Tibial nerve (tissue), 4 donors: ENCODE measurements around the gene KCNQ4. TPM values are rescaled to one million over a fixed set of nuclear protein-coding genes. Genes with fewer than 3 reads are reported as not detected.

Experiments
- DNase-seq, 2 donors: peaks; one replicate each; pipeline ENCODE4 v3.0.0-alpha.2; 2019; ENCODE audit warnings: low spot score in 2 of 2
- H3K27ac ChIP-seq, 4 donors: fragments of 200-600 bp; sonication (generic) in 3 of 4; one replicate each; pipeline ENCODE4 v1.5.1; 2017 to 2019; ENCODE audit warnings: mild to moderate bottlenecking in 1 of 4
- H3K27me3 ChIP-seq, 2 donors: fragments of 200-600 bp; sonication (generic) in 1 of 2; one replicate each; pipeline versions ENCODE4 v1.5.1 to v1.6.0; 2017 to 2019
- H3K36me3 ChIP-seq, 3 donors: fragments of 200-600 bp; sonication (generic); one replicate each; pipeline ENCODE4 v1.5.1; 2018 to 2019
- H3K4me1 ChIP-seq, 4 donors: fragments of 200-600 bp; sonication (generic) in 3 of 4; one replicate each; pipeline ENCODE4 v1.5.1; 2017 to 2019
- H3K4me3 ChIP-seq, 4 donors: fragments of 200-600 bp; sonication (generic) in 3 of 4; one replicate each; pipeline ENCODE4 v1.5.1; 2017 to 2019; ENCODE audit warnings: mild to moderate bottlenecking in 1 of 4, moderate library complexity in 1 of 4
- H3K9me3 ChIP-seq, 4 donors: fragments of 200-600 bp; sonication (generic) in 3 of 4; one replicate each; pipeline ENCODE4 v1.5.1; 2017 to 2019
- CTCF ChIP-seq, 5 experiments: fragments of 200-600 bp in 3 of 5; fragments of 450-650 bp in 2 of 5; sonication (generic) in 3 of 5; IDR thresholded peaks; one replicate each; pipeline ENCODE4 v1.5.1; 2016 to 2019; ENCODE audit warnings: antibody characterized with exemption in 5 of 5, mild to moderate bottlenecking in 3 of 5, moderate library complexity in 2 of 5
- EP300 ChIP-seq, 2 donors: sonication (generic); formaldehyde crosslinking; IDR thresholded peaks; one replicate each; pipeline ENCODE4 v1.6.1; 2017; ENCODE audit warnings: antibody characterized with exemption in 2 of 2, mild to moderate bottlenecking in 1 of 2
- POLR2A ChIP-seq, 2 donors: fragments of 450-650 bp; IDR thresholded peaks; one replicate each; pipeline ENCODE4 v1.6.1; 2017; ENCODE audit warnings: antibody characterized with exemption in 2 of 2, mild to moderate bottlenecking in 2 of 2, moderate library complexity in 2 of 2
- whole genome bisulfite sequencing, 2 donors: methylation state at CpG; one replicate each; pipeline ENCODE4 v1.1.5; 2018; 5-methylcytosine and 5-hydroxymethylcytosine counted together
- total RNA-seq, 4 donors: library from RNA; depleted of rRNA; stranded (reverse); fragments of >200 nt; gene quantifications; one replicate each; pipeline ENCODE4 v1.1.0, GENCODE V29; 2016

The KCNQ4 gene
- total RNA-seq, 4 donors from 2014 or later: 0.22 to 2.1 (median 1.7) TPM

DNA sequence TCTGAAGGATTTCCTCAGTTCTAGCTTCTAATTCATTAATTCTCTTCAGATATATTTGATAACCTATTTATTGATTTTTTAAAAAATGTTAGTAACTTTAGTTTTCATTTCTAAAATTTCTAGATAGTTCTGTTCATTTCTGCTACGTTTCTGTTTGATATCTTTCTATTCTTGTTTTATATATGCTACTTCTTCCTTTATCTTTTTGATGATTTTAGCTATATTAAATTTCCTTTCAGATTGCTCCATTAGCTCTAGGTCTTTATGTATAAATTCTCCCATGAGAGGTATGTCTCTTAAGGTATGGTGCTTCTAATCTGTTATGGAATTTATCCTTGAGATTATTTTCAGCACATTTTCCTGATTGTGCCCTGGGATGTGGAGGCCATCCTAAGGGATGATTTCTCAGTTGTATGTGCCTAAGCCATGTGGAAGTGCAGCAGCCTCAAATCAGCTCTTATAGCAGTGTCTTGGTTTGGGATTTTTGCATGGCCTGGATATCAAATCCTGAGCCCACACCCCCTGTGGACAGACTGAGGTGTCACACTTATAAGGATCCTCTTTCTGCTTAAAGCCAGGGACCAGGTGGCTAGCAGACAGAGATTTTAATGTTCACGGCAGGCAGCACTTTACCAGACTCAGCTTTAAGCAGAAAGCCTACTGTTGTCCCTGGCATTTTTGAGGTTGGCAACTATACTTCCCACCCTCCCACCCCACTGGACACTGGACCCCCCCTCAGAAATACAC lies 6.2 kb upstream of the KCNQ4 start:
- peaks cover 0 to 5% (median 4%) of the 10 kb centered on the region in 4 donors for H3K4me1 ChIP-seq
- no peak overlapping the region for H3K27ac ChIP-seq
- 99 to 100% methylated on average over 2 of the region's 2 CpGs for WGBS, 2 donors
- no peak for DNase-seq
- peaks cover 0 to 18% (median 0%) of the 10 kb centered on the region in 4 donors for H3K9me3 ChIP-seq
- H3K36me3 ChIP-seq: peaks cover 0 to 33% (median 0%) of the 10 kb centered on the region in 3 donors
- H3K27me3 ChIP-seq: peaks cover 0 to 5% of the 10 kb centered on the region in 2 donors
- TF ChIP-seq EP300 (IDR thresholded peaks at IDR 0.05): no peak
- no peak for TF ChIP-seq CTCF (IDR thresholded peaks at IDR 0.05)
- no peak for TF ChIP-seq POLR2A (IDR thresholded peaks at IDR 0.05)
- no peak overlapping the region for H3K4me3 ChIP-seq

GRCh38 chr1:40780678-40781607 lies 2.6 kb upstream of the KCNQ4 start:
- Histone ChIP-seq H3K27ac (no peak overlapping the region), H3K36me3 (peaks cover 0 to 18% (median 0%) of the 10 kb centered on the region in 3 donors), H3K4me3 (no peak overlapping the region), H3K4me1 (peaks cover 0 to 25% (median 15%) of the 10 kb centered on the region in 4 donors), H3K9me3 (peaks cover 0 to 18% (median 0%) of the 10 kb centered on the region in 4 donors), H3K27me3 (peaks cover 0 to 14% of the 10 kb centered on the region in 2 donors)
- 67 to 82% methylated on average over 10 to 11 of the region's 11 CpGs for WGBS, 2 donors
- no peak for TF ChIP-seq POLR2A (IDR thresholded peaks at IDR 0.05)
- TF ChIP-seq CTCF (IDR thresholded peaks at IDR 0.05): no peak
- TF ChIP-seq EP300 (IDR thresholded peaks at IDR 0.05): no peak
- no peak for DNase-seq

DNA sequence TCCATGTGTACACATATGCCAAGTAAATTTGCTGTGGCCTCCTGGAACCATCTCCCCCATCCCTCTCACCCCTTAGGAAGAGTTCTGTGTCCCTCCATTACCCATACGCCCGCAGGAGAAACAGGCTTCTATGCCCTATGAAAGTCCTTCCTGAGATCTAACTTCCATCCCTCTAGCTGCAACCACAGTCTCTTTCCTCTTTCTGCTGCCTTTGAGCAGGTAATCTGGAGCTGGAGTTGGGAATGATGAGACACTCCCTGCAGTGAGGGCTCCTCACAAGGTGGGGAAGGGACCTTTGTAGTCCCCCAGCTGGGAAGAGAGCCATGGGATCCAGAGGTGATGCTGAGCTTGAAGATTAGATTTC lies 2.0 kb upstream of the KCNQ4 start:
- no peak overlapping the region for H3K27ac ChIP-seq
- 86 to 93% methylated on average over 2 of the region's 2 CpGs for WGBS, 2 donors
- no peak overlapping the region for H3K4me3 ChIP-seq
- no peak for TF ChIP-seq EP300 (IDR thresholded peaks at IDR 0.05)
- no peak for TF ChIP-seq POLR2A (IDR thresholded peaks at IDR 0.05)
- TF ChIP-seq CTCF (IDR thresholded peaks at IDR 0.05): no peak
- peaks cover 0 to 14% of the 10 kb centered on the region in 2 donors for H3K27me3 ChIP-seq
- H3K4me1 ChIP-seq: peaks cover 0 to 25% (median 15%) of the 10 kb centered on the region in 4 donors
- DNase-seq: no peak
- H3K9me3 ChIP-seq: peaks cover 0 to 12% (median 0%) of the 10 kb centered on the region in 4 donors
- peaks cover 0 to 12% (median 0%) of the 10 kb centered on the region in 3 donors for H3K36me3 ChIP-seq

DNA sequence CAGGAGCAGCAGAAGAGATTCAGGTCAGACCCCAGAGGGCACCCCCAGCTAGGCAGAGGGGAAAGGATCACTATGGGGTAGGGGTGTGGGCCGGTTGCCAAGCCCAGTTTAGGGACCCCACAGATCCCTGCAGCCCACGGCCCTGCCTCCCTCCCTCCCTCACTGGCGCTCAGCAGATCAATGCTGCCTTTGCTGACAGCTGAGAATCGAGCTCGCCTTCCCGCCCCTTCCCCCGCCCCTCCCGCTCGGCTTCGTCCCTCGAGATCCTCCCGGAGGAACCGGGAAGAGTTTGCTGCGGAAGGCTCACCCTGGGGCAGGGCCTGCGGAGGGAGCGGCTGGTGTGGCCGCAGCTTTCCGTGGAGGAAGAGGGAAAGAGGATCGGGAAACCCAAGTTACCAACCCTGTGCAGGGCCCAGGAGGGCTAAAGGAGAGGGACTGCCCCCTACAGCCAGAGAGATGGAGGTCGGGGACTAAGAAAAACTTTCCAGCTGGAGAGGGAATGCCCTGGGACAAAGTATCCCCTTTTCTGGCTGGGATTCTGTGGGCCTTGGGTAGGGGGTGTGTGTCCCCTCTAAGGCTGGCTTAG lies 1.1 kb upstream of the KCNQ4 start:
- WGBS, 2 donors: 3 to 16% methylated on average over 10 to 20 of the region's 20 CpGs
- H3K4me1 ChIP-seq: peaks cover 0 to 25% (median 15%) of the 10 kb centered on the region in 4 donors
- no peak for TF ChIP-seq POLR2A (IDR thresholded peaks at IDR 0.05)
- TF ChIP-seq CTCF (IDR thresholded peaks at IDR 0.05): no peak
- TF ChIP-seq EP300 (IDR thresholded peaks at IDR 0.05): no peak
- H3K4me3 ChIP-seq: peak overlapping the region in 3 of 4 donors; percentile 7 to 62 (median 16)
- peaks cover 0 to 14% of the 10 kb centered on the region in 2 donors for H3K27me3 ChIP-seq
- H3K36me3 ChIP-seq: peaks cover 0 to 3% (median 0%) of the 10 kb centered on the region in 3 donors
- peaks cover 0 to 3% (median 0%) of the 10 kb centered on the region in 4 donors for H3K9me3 ChIP-seq
- H3K27ac ChIP-seq: peak overlapping the region in 2 of 4 donors; percentile 33 to 60
- no peak for DNase-seq
